Keratinocyte (primary cell): Measurements from ENCODE around the gene PCNT.

Experiments
- EZH2 ChIP-seq: IDR thresholded peaks from one replicate; pipeline ENCODE4 v1.6.1; 2012; ENCODE audit warnings: inconsistent platforms, mild to moderate bottlenecking, low read length, moderate library complexity
- TF ChIP-seq, protein P1 (sequence below), 3 experiments: IDR thresholded peaks in 1 of 3; conservative IDR thresholded peaks in 1 of 3; optimal IDR thresholded peaks in 1 of 3; 2 replicates in 2 of 3; 3 replicates in 1 of 3; pipeline versions ENCODE3 to v1.5.1; 2011; ENCODE audit warnings: low read length in 3 of 3, mild to moderate bottlenecking in 3 of 3, moderate library complexity in 2 of 3, control low read depth in 1 of 3, inconsistent platforms in 1 of 3; ENCODE audit not compliant: insufficient read depth in 2 of 3; ENCODE audit errors: extremely low read depth in 1 of 3

DNA sequence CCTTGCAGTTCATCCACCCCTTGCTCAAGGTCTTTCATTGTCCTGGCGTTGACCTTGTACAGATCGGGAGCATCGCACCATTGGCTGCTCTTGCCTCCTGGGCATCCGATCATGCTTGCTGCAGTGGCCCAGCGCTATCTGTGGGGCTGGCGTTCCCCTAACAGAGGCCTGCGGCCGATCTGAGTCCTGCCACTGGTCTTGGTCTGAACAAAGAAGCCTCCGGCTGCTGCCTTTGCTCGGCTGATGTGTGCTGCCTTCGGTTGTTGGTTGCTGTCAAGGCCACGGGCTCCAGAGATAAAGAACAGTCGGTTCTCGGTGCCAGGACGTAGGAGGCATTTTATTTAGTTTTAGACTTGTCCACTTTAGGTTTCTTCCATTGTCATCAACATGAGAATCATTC, 39.0 kb downstream of the PCNT start:
- TF ChIP-seq, protein P1, sequence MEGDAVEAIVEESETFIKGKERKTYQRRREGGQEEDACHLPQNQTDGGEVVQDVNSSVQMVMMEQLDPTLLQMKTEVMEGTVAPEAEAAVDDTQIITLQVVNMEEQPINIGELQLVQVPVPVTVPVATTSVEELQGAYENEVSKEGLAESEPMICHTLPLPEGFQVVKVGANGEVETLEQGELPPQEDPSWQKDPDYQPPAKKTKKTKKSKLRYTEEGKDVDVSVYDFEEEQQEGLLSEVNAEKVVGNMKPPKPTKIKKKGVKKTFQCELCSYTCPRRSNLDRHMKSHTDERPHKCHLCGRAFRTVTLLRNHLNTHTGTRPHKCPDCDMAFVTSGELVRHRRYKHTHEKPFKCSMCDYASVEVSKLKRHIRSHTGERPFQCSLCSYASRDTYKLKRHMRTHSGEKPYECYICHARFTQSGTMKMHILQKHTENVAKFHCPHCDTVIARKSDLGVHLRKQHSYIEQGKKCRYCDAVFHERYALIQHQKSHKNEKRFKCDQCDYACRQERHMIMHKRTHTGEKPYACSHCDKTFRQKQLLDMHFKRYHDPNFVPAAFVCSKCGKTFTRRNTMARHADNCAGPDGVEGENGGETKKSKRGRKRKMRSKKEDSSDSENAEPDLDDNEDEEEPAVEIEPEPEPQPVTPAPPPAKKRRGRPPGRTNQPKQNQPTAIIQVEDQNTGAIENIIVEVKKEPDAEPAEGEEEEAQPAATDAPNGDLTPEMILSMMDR (optimal IDR thresholded peaks at IDR 0.05 in 1 of 3, IDR thresholded peaks at IDR 0.05 in 1 of 3, conservative IDR thresholded peaks at IDR 0.05 in 1 of 3; ENCODE audit: extremely low read depth in 1 of 3, insufficient read depth in 2 of 3, low read length in 3 of 3), result no peak
- TF ChIP-seq EZH2, result no peak
